Vagina (tissue), 2 donors: Measurements from ENCODE around the gene OXCT1.

Experiments used
- POLR2A ChIP-seq, 2 donors: fragments of 450-650 bp; IDR thresholded peaks; one replicate each; pipeline ENCODE4 v1.6.1; 2017; ENCODE audit warnings: antibody characterized with exemption in 2 of 2, mild to moderate bottlenecking in 2 of 2, moderate library complexity in 2 of 2
- TF ChIP-seq, protein P1 (sequence below), 3 experiments: fragments of 450-650 bp in 2 of 3; fragments of 200-600 bp in 1 of 3; sonication (generic) in 1 of 3; IDR thresholded peaks; one replicate each; pipeline ENCODE4 v1.5.1; 2017 to 2019; ENCODE audit warnings: antibody characterized with exemption in 3 of 3, mild to moderate bottlenecking in 2 of 3, moderate library complexity in 2 of 3

DNA sequence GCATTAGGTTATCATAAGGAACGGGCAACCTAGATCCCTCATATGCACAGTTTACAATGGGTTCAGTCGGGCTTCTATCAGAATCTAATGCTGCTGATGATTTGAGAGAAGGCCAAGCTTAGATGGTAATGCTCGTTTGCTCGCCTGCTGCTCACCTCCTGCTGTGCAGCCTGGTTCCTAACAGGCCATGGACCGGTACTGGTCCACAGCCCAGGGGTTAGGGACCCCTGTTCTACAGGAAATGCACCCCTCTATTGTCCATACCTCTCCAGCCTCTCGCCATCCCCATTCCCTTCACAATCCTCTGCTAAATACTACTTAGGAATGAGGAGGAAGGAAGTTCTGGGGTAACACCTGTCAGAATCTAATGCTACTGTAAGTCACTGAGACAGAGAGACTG is 75.1 kb downstream of the OXCT1 start:
- TF ChIP-seq, protein P1, sequence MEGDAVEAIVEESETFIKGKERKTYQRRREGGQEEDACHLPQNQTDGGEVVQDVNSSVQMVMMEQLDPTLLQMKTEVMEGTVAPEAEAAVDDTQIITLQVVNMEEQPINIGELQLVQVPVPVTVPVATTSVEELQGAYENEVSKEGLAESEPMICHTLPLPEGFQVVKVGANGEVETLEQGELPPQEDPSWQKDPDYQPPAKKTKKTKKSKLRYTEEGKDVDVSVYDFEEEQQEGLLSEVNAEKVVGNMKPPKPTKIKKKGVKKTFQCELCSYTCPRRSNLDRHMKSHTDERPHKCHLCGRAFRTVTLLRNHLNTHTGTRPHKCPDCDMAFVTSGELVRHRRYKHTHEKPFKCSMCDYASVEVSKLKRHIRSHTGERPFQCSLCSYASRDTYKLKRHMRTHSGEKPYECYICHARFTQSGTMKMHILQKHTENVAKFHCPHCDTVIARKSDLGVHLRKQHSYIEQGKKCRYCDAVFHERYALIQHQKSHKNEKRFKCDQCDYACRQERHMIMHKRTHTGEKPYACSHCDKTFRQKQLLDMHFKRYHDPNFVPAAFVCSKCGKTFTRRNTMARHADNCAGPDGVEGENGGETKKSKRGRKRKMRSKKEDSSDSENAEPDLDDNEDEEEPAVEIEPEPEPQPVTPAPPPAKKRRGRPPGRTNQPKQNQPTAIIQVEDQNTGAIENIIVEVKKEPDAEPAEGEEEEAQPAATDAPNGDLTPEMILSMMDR (IDR thresholded peaks at IDR 0.05) = no peak
- no peak for TF ChIP-seq POLR2A (IDR thresholded peaks at IDR 0.05)
